ENCODE measurements around the gene MARCHF9.

- TF ChIP-seq TAF1 (IDR thresholded peaks at IDR 0.05; ENCODE audit: low read depth) (no peak), EP300 (IDR thresholded peaks at IDR 0.05; ENCODE audit: borderline replicate concordance) (no peak), TEAD4 (IDR thresholded peaks at IDR 0.05) (no peak), CEBPB (IDR thresholded peaks at IDR 0.05) (no peak), CREB1 (IDR thresholded peaks at IDR 0.05; ENCODE audit: low read depth) (no peak), FOXM1 (IDR thresholded peaks at IDR 0.05; ENCODE audit: borderline replicate concordance, low read depth) (no peak), RAD21 (IDR thresholded peaks at IDR 0.05; ENCODE audit: low read depth) (no peak), MAX (IDR thresholded peaks at IDR 0.05) (no peak), EGR1 (IDR thresholded peaks at IDR 0.05) (no peak), REST (IDR thresholded peaks at IDR 0.05; ENCODE audit: low read depth) (no peak), YY1 (IDR thresholded peaks at IDR 0.05; ENCODE audit: low read depth) (no peak), NFIC (IDR thresholded peaks at IDR 0.05) (no peak), ZBTB7A (IDR thresholded peaks at IDR 0.05; ENCODE audit: low read depth) (no peak), TCF12 (IDR thresholded peaks at IDR 0.05; ENCODE audit: low read depth) (no peak)
These were observed 3.9 kb downstream of the MARCHF9 start for GRCh38 chr12:57758552-57759359.
